GM15510 (cell line): ENCODE measurements around the gene BAD.

Experiments
- POLR2A ChIP-seq: IDR thresholded peaks from 3 replicates; pipeline ENCODE4 v1.6.1; 2011; ENCODE audit warnings: borderline replicate concordance; ENCODE audit not compliant: insufficient read length; ENCODE audit errors: extremely low read depth

Gene BAD

DNA sequence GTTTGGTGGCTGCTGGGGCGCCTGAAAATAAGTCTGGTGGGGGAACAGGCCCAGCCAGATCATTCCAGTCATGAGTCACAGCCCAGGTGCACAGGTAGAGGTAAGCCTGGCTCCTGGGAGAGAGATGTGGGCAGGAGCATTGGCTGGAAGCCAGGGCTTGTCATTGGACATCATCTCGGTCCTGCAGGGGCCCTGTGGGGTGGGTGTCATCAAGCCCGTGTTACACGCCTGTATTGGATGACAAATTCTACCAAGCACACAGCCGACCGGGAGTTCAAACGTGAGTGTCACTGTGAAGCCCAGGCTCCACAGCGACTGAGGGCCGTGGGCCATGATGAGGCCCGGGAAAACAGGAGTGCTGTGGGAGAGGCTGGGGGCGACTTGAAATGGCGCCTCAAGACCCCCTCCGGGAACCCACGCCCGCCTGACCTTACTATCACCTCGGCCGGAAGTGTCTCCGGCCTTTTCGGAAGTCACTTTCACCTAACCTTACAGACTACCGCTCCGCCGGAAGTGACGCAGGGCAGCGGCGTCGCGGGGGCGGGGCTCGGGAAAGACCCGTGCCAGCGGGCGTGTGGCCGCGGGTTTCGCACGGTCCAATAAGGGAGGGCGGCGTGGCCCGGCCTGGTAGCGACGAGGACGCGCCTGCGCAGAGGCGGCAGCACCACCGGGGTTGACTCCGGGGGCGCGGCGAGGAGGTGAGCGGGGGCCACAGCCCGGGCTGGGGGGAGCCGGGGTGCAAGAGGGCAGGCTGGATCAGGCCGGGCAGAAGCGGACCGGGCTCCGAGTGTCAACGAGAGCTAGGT lies 43.8 kb downstream of the BAD start, which contains the start of gene FKBP2:
Gene FKBP2 (plus strand): TSS at position 661 of the 806 bp plus-strand sequence. CDS start 1,293 bp downstream, outside the sequence.
- TF ChIP-seq POLR2A, result peak; percentile 92

DNA sequence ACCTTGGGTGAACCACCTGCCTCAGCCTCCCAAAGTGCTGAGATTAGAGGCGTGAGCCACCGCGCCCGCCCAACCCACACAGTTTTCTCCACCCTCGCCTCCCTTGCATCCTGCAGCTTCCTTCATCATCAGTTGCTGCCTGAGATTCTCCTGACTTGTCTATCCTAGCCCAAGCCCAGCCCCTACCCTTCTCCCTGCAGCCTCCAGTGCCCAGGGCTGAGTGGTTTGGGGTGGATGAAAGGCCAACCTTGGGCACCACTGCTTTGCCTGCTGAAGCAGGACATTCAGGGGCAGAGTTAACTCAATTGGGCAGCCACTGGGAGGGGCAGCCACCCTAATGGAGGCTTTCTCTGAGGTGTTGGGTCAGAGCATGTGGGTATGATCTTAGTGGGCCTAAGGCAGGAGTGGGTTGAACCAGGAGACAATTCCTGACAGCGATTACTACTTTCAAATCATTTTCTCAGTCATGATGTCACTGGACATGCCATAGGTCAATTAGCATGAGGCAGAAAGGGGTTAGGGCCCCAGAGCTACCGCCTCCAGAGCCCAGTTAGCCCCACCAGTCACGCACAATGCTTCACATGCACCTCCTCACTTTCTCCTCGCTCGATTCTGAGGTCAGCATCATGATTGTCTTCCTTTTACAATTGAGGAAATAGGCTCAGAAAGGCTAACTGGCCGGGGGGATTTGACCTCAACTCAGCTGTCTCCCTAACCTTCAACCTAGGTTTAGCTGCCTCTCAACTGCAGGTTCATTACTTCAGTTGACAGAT lies 44.6 kb downstream of the BAD start:
- TF ChIP-seq POLR2A, result no peak

DNA sequence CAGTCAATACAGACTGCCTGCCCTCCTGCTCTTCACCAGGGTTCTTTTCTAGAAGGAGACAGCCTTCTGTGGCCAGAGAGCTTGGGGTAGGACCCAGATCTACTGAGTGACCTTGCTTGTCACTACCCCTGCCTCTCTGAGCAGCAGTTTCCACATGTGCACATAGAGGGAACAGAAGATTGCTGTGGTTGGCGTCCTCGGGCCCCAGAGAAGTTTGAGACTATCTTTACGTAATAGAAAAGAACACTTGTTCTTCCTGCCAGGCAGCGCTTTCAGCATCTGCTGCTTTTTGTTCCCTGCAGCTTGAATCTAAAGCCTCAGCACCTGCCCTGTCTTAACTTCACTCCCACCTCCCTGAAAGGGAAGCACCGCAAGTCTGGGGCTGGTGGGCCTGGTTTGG lies 45.5 kb downstream of the BAD start:
- no peak for TF ChIP-seq POLR2A

DNA sequence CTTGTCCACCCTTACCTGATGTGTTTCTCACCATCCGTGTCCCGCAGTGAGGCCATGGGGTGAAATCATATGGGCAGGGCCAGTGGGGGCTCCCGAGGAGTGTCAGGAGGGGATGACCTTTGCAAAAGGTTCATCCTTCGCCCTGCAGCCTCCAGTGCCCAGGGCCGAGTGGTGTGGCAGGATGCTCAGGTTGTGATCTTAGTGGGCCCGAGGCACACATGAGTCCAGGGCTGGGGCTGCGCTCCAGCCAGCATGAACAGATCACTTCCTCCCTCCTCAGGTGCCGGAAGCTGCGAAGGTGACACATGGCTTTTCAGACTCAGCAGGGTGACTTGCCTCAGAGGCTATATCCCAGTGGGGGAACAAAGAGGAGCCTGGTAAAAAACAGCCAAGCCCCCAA lies 46.4 kb downstream of the BAD start:
- no peak for TF ChIP-seq POLR2A

DNA sequence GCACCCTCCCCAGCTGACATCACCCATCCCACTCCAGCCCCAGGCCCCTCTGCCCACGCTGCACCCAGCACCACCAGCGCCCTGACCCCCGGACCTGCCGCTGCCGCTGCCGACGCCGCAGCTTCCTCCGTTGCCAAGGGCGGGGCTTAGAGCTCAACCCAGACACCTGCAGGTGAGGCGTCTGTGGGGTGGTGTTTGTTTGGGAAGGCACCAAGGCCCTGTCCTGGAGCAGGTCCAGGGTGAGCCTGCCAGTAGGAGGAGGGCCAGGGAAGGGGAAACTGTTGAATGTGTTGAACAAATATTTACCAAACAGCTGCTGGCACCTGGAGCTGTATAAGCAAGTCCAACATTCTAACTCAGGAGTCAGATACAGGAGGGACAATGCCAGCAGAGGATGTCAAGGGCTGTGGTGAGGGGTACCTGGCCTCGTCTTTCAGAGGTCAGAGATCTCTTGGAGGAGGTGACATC lies 46.9 kb downstream of the BAD start:
- no peak for TF ChIP-seq POLR2A

DNA sequence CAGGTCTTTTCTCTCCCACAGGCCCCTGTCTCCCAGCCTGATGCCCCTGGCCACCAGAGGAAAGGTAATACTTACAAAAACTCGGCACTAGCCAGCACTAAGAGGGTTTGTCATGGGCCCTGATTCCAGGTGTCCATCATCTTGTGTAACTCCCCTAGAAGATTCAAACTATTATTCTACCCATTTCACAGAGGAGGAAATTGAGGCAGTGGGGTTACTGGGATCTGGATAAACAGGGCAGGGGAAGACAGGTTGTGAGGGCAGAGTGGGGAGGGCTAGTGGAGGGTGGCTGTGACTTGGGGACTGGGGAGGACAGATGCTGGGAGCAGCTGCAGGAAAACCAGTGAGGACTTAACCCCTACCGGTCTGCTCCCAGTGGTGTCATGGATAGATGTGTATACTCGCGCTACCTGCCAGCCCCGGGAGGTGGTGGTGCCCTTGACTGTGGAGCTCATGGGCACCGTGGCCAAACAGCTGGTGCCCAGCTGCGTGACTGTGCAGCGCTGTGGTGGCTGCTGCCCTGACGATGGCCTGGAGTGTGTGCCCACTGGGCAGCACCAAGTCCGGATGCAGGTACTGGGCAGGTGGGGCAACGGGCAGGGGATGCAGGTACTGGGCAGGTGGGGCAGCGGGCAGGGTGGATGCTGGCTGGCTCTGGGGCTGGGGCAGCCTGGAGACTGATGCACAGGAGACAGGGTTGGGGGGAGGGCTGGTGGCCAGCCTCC lies 48.9 kb downstream of the BAD start:
- TF ChIP-seq POLR2A, result no peak

DNA sequence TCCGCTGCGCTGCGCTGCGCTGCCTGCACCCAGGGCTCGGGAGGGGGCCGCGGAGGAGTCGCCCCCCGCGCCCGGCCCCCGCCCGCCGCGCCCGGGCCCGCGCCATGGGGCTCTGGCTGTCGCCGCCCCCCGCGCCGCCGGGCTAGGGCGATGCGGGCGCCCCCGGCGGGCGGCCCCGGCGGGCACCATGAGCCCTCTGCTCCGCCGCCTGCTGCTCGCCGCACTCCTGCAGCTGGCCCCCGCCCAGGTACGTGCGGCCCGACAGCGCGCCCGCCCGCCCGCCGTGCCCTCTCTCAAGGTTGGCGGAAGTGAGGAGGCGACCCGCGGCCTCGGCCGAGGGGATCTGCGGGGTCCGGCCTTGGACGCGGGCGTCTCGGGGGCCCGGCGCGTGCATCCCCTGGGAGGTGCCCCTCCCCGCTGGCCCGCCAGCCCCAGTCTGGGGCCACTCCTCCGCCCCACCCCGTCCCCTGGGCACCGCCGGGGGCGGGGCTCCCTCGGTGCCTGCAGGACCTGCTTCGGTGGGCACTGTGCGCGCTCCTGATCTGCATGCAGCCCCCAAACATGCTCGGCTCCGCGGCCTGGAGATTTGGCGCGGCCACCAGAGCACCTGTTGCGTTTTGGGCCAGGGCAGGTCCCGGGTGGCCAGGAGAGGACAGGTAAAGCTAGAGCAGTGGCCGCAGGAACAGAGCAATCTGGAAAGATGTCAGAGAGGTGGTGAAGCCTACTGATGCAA lies 49.7 kb downstream of the BAD start:
- peak; percentile 44 for TF ChIP-seq POLR2A

DNA sequence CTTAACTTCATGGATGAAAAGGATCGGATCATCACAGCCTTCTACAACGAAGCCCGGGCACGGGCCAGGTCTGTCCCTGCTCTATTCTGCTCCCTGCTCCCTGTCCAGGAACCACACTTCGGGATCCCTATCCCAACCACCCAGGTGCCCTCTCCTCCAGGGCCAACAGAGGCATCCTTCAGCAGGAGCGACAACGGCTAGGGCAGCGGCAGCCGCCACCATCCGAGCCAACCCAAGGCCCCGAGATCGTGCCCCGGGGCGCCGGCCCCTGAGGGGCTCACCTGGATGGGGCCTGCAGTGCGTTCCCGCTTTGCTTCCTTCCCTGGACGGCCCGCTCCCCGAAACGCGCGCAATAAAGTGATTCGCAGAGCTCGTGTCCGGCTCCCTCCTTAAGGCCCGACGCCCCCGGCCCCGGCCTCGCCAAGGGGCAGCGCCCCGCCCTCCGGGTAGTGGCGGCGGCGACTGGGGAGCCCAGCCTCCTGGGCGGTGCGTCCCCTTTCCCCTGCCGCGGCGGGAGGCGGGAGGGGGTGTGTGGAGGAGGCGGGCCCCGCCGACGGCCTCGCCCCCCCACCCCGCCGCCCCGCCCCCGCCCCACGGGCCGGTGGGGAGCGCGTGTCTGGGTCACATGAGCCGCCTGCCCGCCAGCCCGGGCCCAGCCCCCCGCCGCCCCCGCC lies 50.4 kb downstream of the BAD start, which contains the start of gene VEGFB:
Gene VEGFB (plus strand): TSS at position 672 of the 674 bp plus-strand sequence. CDS start 250 bp downstream, outside the sequence.
- peak; percentile 39 for TF ChIP-seq POLR2A

DNA sequence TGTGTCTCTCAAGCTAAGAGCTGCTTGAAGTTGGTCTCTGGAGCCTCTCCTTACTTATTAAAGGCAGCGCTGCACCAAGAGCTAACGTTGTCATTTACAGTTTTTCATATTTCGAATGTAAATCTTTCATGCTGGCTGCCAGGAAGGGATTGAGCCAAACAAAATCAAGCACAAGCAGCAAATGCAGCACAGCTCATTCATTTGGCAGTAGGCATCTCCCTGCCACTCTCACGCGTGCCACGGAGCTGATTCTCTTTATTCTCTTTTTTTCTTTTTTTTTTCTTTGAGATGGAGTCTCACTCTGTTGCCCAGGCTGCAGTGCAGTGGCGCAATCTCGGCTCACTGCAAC lies 51.5 kb downstream of the BAD start:
- TF ChIP-seq POLR2A, result no peak

DNA sequence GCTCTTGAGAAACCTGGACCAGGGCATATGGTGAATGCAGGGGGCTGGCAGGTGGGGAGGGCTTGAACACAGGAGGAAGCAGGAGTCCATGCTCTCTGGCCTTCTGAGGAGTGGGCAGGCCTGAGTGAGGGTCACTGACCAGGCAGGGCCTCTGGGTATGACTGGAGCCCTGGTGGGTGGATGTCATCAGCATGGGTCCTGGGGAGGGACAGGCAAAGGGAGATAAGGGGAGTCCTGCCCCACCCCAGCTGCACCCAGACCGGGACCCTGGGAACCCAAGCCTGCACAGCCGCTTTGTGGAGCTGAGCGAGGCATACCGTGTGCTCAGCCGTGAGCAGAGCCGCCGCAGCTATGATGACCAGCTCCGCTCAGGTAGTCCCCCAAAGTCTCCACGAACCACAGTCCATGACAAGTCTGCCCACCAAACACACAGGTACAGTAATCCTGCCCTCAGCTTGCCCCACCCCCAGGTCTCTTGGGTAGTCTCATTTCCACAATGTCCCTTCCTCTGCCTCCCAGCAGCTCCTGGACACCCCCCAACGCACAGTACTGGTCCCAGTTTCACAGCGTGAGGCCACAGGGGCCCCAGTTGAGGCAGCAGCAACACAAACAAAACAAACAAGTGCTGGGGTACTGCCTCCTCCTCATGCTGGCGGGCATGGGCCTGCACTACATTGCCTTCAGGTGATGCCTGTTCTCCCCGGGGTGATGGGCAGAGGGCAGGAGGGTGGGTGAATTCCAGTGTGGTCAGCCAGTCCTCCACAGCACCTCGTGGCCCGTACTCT lies 52.1 kb downstream of the BAD start:
- no peak for TF ChIP-seq POLR2A

DNA sequence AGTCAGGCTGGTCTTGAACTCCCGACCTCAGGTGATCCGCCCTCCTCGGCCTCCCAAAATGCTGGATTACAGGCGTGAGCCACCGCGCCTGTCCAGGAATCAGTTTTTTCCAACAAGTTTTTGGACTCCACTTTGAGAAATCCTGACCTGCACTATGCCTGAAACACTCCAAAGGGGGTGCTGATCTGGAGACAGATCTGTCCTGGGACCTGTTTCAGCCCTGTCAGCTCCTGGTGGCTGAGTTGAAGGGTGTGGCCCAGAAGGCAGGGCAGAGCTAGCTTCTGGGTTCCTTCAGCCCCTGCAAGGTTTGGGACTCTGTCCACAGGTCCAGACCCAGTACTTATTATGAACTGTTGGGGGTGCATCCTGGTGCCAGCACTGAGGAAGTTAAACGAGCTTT lies 52.9 kb downstream of the BAD start:
- no peak for TF ChIP-seq POLR2A

DNA sequence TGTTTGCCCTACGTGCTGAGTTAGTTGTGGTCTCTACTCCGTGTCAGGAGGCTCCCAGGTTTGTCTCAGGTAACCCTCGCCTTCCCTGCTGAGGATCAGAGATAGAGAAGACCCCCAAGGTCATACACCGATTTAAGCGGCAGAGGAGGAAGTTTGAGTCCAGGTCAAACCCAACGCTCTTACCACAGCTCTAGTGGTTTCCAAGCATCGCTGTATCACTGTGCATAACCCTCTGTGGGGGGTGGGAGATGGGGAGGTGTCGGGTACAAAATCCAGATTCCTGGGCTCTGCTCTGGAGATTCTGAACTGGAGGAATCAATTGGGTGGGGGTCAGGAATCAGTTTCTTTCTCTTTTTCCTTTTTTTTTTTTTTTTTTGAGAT lies 53.5 kb downstream of the BAD start:
- TF ChIP-seq POLR2A, result no peak
